Panc1 (cell line): Measurements from ENCODE around the gene TBCD.

Experiments used
- POLR2AphosphoS5 ChIP-seq: IDR thresholded peaks from 2 replicates; pipeline ENCODE4 v1.6.1; 2012; ENCODE audit warnings: mild to moderate bottlenecking, low read depth, low read length, moderate library complexity
- TCF7L2 ChIP-seq: IDR thresholded peaks from 2 replicates; pipeline ENCODE4 v1.6.1; 2011; ENCODE audit warnings: mild to moderate bottlenecking, low read depth, low read length, inconsistent platforms
- TF ChIP-seq, protein P1 (sequence below): fragments of 450-650 bp; IDR thresholded peaks from 2 replicates; pipeline ENCODE4 v1.5.1; 2017; ENCODE audit warnings: mild to moderate bottlenecking

DNA sequence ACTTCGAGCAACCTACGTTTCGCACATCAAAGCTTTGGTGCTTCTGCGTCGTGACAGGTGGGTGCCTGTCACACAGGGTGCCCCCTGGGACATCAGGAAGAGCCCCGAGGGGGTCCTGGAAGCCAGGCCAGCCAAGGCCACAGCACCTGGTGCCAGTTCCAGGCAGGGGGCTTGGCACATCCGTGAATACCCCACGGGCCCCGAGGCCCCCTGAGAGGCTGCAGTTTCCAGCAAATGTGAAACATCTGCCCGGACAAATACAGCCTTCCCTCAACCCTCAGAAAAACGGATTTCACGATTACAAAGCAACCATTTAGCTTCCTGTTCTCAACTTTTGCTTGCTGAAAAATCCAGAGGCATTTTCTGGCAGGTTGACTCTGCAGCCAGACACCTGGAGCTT, 218.2 kb downstream of the TBCD start:
- TF ChIP-seq, protein P1, sequence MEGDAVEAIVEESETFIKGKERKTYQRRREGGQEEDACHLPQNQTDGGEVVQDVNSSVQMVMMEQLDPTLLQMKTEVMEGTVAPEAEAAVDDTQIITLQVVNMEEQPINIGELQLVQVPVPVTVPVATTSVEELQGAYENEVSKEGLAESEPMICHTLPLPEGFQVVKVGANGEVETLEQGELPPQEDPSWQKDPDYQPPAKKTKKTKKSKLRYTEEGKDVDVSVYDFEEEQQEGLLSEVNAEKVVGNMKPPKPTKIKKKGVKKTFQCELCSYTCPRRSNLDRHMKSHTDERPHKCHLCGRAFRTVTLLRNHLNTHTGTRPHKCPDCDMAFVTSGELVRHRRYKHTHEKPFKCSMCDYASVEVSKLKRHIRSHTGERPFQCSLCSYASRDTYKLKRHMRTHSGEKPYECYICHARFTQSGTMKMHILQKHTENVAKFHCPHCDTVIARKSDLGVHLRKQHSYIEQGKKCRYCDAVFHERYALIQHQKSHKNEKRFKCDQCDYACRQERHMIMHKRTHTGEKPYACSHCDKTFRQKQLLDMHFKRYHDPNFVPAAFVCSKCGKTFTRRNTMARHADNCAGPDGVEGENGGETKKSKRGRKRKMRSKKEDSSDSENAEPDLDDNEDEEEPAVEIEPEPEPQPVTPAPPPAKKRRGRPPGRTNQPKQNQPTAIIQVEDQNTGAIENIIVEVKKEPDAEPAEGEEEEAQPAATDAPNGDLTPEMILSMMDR: no peak
- TF ChIP-seq POLR2AphosphoS5 (no peak), TCF7L2 (no peak)
